HEK293T (cell line): ENCODE results near the gene MAP2K7.

Source experiments
- CTCF ChIA-PET: fragments of 350-600 bp; formaldehyde crosslinking; extraction: SDS; loops from one replicate; lab custom pipeline; 2021; ENCODE audit warnings: antibody characterized with exemption, inconsistent platforms; lab: Yijun Ruan, JAX
- POLR2A ChIA-PET: fragments of 350-600 bp; formaldehyde crosslinking; extraction: SDS; loops from one replicate; lab custom pipeline; 2020; ENCODE audit warnings: antibody characterized with exemption, inconsistent platforms; lab: Yijun Ruan, JAX
- DNase-seq: peaks from one replicate; pipeline ENCODE4 v3.0.0; 2012; ENCODE audit warnings: mixed read lengths; ENCODE audit errors: extremely low spot score
- ARNT ChIP-seq: fragments of 450-650 bp; IDR thresholded peaks from 2 replicates; pipeline ENCODE4 v1.6.1; 2017; ENCODE audit warnings: mild to moderate bottlenecking
- BHLHE40 ChIP-seq: fragments of 450-650 bp; IDR thresholded peaks from 2 replicates; pipeline ENCODE4 v1.6.1; 2016; ENCODE audit warnings: mild to moderate bottlenecking, moderate library complexity, borderline replicate concordance
- CTBP1 ChIP-seq: fragments of 450-650 bp; IDR thresholded peaks from 2 replicates; pipeline ENCODE4 v1.6.1; 2016; ENCODE audit warnings: borderline replicate concordance
- ELF4 ChIP-seq: fragments of 450-650 bp; IDR thresholded peaks from 2 replicates; pipeline ENCODE4 v1.6.1; 2017; ENCODE audit warnings: antibody characterized with exemption
- FOXA1 ChIP-seq: fragments of 450-650 bp; IDR thresholded peaks from 2 replicates; pipeline ENCODE4 v1.6.1; 2016; ENCODE audit warnings: mild to moderate bottlenecking
- FOXK2 ChIP-seq: fragments of 450-650 bp; IDR thresholded peaks from 2 replicates; pipeline ENCODE4 v1.6.1; 2016; ENCODE audit warnings: mild to moderate bottlenecking
- FOXM1 ChIP-seq: fragments of 450-650 bp; IDR thresholded peaks from 2 replicates; pipeline ENCODE4 v1.6.1; 2017; ENCODE audit warnings: mild to moderate bottlenecking, borderline replicate concordance
- HDGF ChIP-seq: fragments of 450-650 bp; IDR thresholded peaks from 2 replicates; pipeline ENCODE4 v1.6.1; 2017; ENCODE audit warnings: antibody characterized with exemption, borderline replicate concordance
- L3MBTL2 ChIP-seq: fragments of 450-650 bp; conservative IDR thresholded peaks from 2 replicates; pipeline ENCODE4 v1.6.1; 2016; ENCODE audit warnings: mild to moderate bottlenecking
- LEF1 ChIP-seq: fragments of 450-650 bp; IDR thresholded peaks from 2 replicates; pipeline ENCODE4 v1.6.1; 2017; ENCODE audit warnings: mild to moderate bottlenecking, borderline replicate concordance
- NFRKB ChIP-seq: fragments of 450-650 bp; IDR thresholded peaks from 2 replicates; pipeline ENCODE4 v1.6.1; 2016; ENCODE audit warnings: mild to moderate bottlenecking, moderate library complexity
- PKNOX1 ChIP-seq: fragments of 450-650 bp; IDR thresholded peaks from 2 replicates; pipeline ENCODE4 v1.6.1; 2016
- SP1 ChIP-seq: fragments of 450-650 bp; IDR thresholded peaks from 2 replicates; pipeline ENCODE4 v1.6.1; 2017
- SUZ12 ChIP-seq: fragments of 450-650 bp; IDR thresholded peaks from 2 replicates; pipeline ENCODE4 v1.6.1; 2016; ENCODE audit warnings: mild to moderate bottlenecking
- TARDBP ChIP-seq: fragments of 450-650 bp; IDR thresholded peaks from 2 replicates; pipeline ENCODE4 v1.6.1; 2016
- ZNF384 ChIP-seq: fragments of 450-650 bp; IDR thresholded peaks from 2 replicates; pipeline ENCODE4 v1.6.1; 2016

MAP2K7 gene

GRCh38 chr19:7874076-7874896 lies 29.4 kb upstream of the MAP2K7 start, which contains the start of gene PRR36:
PRR36 (minus strand) TSS chr19:7874390; CDS start chr19:7873689, 701 bp downstream.
- CTCF ChIA-PET: no interaction called here
- DNase-seq: peak; percentile 61

GRCh38 chr19:7874897-7875273 lies 28.8 kb upstream of the MAP2K7 start:
- no peak for DNase-seq
- POLR2A ChIA-PET: interaction anchor here (0.9 to 1.4 kb wide), 3 partner anchors 14 to 28 kb away, joined by 3 to 6 read pairs (median 5); partner anchors contain the start of genes LRRC8E and MAP2K7

More at GRCh38 chr19:7874076-7874896, 29.4 kb upstream of the MAP2K7 start, which contains the start of gene PRR36:
- POLR2A ChIA-PET: interaction anchor here (0.9 to 1.4 kb wide), 3 partner anchors 14 to 29 kb away, joined by 3 to 6 read pairs (median 5); partner anchors contain the start of genes LRRC8E and MAP2K7
- no peak for TF ChIP-seq LEF1
- no peak for TF ChIP-seq HDGF
- TF ChIP-seq TARDBP: no peak
- TF ChIP-seq FOXM1: no peak

GRCh38 chr19:7877249-7877836 lies 26.3 kb upstream of the MAP2K7 start:
- DNase-seq: no peak
- TF ChIP-seq CTBP1: no peak
- no peak for TF ChIP-seq FOXA1
- ChIA-PET CTCF (interaction anchor here (1.6 kb wide), 1 partner anchor 8 kb away, joined by 6 read pairs; no protein-coding TSS in a partner anchor), POLR2A (interaction anchor here (1.1 to 1.9 kb wide), 2 partner anchors 11 to 43 kb away, joined by 4 to 5 read pairs; partner anchors contain the start of genes LRRC8E and SNAPC2)

More at GRCh38 chr19:7874897-7875273, 28.8 kb upstream of the MAP2K7 start:
- CTCF ChIA-PET: interaction anchor here (0.6 kb wide), 1 partner anchor 23 kb away, joined by 3 read pairs; no protein-coding TSS in a partner anchor
- no peak for TF ChIP-seq L3MBTL2

GRCh38 chr19:7879111-7879807 lies 24.4 kb upstream of the MAP2K7 start:
- POLR2A ChIA-PET: interaction anchor here (0.8 kb wide), 1 partner anchor 65 kb away, joined by 4 read pairs; no protein-coding TSS in a partner anchor
- no peak for DNase-seq
- TF ChIP-seq SUZ12 (no peak), HDGF (no peak), LEF1 (no peak), L3MBTL2 (no peak), NFRKB (no peak), FOXK2 (no peak)
- CTCF ChIA-PET: interaction anchor here (0.9 kb wide), 1 partner anchor 24 kb away, joined by 3 read pairs; the partner anchor contains the start of gene MAP2K7

- TF ChIP-seq CTBP1: no peak
- CTCF ChIA-PET: interaction anchor here (0.9 kb wide), 1 partner anchor 24 kb away, joined by 3 read pairs; the partner anchor contains the start of gene MAP2K7
- DNase-seq: no peak
- POLR2A ChIA-PET: no interaction called here
Measured at GRCh38 chr19:7879836-7880235, 23.8 kb upstream of the MAP2K7 start.

- DNase-seq: no peak
- ChIA-PET POLR2A (interaction anchor here (1.2 kb wide), 1 partner anchor 62 kb away, joined by 3 read pairs; the partner anchor contains the start of gene TIMM44), CTCF (interaction anchor here (2.5 kb wide), 1 partner anchor 12 kb away, joined by 10 read pairs; no protein-coding TSS in a partner anchor)
- no peak for TF ChIP-seq BHLHE40
- TF ChIP-seq SUZ12: no peak
- TF ChIP-seq NFRKB: no peak
- no peak for TF ChIP-seq TARDBP
- TF ChIP-seq SP1: no peak
- no peak for TF ChIP-seq ZNF384
- TF ChIP-seq ELF4: no peak
- TF ChIP-seq HDGF: no peak
- TF ChIP-seq FOXA1: no peak
- no peak for TF ChIP-seq PKNOX1
- TF ChIP-seq FOXK2: no peak
- no peak for TF ChIP-seq L3MBTL2
- no peak for TF ChIP-seq CTBP1
- TF ChIP-seq LEF1: no peak
- TF ChIP-seq FOXM1: no peak
- no peak for TF ChIP-seq ARNT
Measured at GRCh38 chr19:7881910-7882309, 21.8 kb upstream of the MAP2K7 start.

- no peak for DNase-seq
- TF ChIP-seq PKNOX1 (no peak), CTBP1 (peak; percentile 13; the same call in 1 of the 2 replicates)
- ChIA-PET POLR2A (interaction anchor here (0.8 to 1.1 kb wide), 2 partner anchors 15 to 17 kb away, joined by 3 read pairs; no protein-coding TSS in a partner anchor), CTCF (interaction anchor here (0.7 to 2.5 kb wide), 2 partner anchors 14 to 26 kb away, joined by 3 to 10 read pairs; no protein-coding TSS in a partner anchor)
Measured at GRCh38 chr19:7883105-7883504, 20.6 kb upstream of the MAP2K7 start.
